Measurements from ENCODE around the gene CFAP97D2. TPM values are rescaled to one million over a fixed set of nuclear protein-coding genes. Genes with fewer than 3 reads are reported as not detected.

Gene CFAP97D2
- total RNA-seq, 3 donors from 2014 or later (not counting 1 experiment from before 2014, with no cell fraction given): 0.45 to 7.7 TPM; not detected in 1

- no peak overlapping the region for H3K4me3 ChIP-seq (ENCODE audit: low read length)
- TF ChIP-seq CTCF (IDR thresholded peaks at IDR 0.05): no peak
- 69% methylated on average over 15 of the region's 15 CpGs for WGBS (ENCODE audit: insufficient coverage)
- H3K9me3 ChIP-seq (ENCODE audit: control insufficient read depth, insufficient read depth, low read length): no peaks in the 10 kb centered on the region
- Mint-ChIP-seq H3K4me3 (no peak overlapping the region), H3K27ac (no peak overlapping the region), H3K27me3 (ENCODE audit: low read depth in 2 of 2) (no peaks in the 10 kb centered on the region), H3K36me3 (no peaks in the 10 kb centered on the region), H3K9me3 (no peaks in the 10 kb centered on the region), H3K4me1 (peaks cover 1 to 20% of the 10 kb centered on the region in 2 donors)
- peaks cover 74% of the 10 kb centered on the region for H3K4me1 ChIP-seq (ENCODE audit: control insufficient read depth, insufficient read depth, low read length)
- intact Hi-C loops (cut with micrococcal nuclease): loop anchor here (5.0 kb wide), 3 partner anchors 34 to 121 kb away; no protein-coding TSS in a partner anchor
- no peaks in the 10 kb centered on the region for H3K27me3 ChIP-seq (ENCODE audit: control insufficient read depth, insufficient read depth, low read length)
- DNase-seq: peak in 1 of 2 donors; percentile 36
- H3K36me3 ChIP-seq (ENCODE audit: control insufficient read depth, insufficient read depth, low read length): no peaks in the 10 kb centered on the region
- peak overlapping the region; percentile 68 for H3K27ac ChIP-seq (ENCODE audit: low read length)
- ATAC-seq: no peak
These were observed 37.6 kb upstream of the CFAP97D2 start for GRCh38 chr13:114141261-114141996.

- Histone ChIP-seq H3K9me3 (ENCODE audit: control insufficient read depth, insufficient read depth, low read length) (no peaks in the 10 kb centered on the region), H3K27ac (ENCODE audit: low read length) (peak overlapping the region; percentile 85), H3K36me3 (ENCODE audit: control insufficient read depth, insufficient read depth, low read length) (no peaks in the 10 kb centered on the region), H3K27me3 (ENCODE audit: control insufficient read depth, insufficient read depth, low read length) (no peaks in the 10 kb centered on the region), H3K4me1 (ENCODE audit: control insufficient read depth, insufficient read depth, low read length) (peaks cover 81% of the 10 kb centered on the region), H3K4me3 (ENCODE audit: low read length) (peak overlapping the region; percentile 8)
- Mint-ChIP-seq H3K4me1 (peaks cover 0 to 27% of the 10 kb centered on the region in 2 donors), H3K27ac (no peak overlapping the region), H3K36me3 (no peaks in the 10 kb centered on the region), H3K9me3 (no peaks in the 10 kb centered on the region), H3K4me3 (no peak overlapping the region), H3K27me3 (ENCODE audit: low read depth in 2 of 2) (no peaks in the 10 kb centered on the region)
- no peak for DNase-seq
- intact Hi-C loops (cut with micrococcal nuclease): loop anchor here (1.0 to 5.0 kb wide), 5 partner anchors 13 to 120 kb away; no protein-coding TSS in a partner anchor
- no peak for TF ChIP-seq CTCF (IDR thresholded peaks at IDR 0.05)
- ATAC-seq: no peak
- 58% methylated on average over 6 of the region's 6 CpGs for WGBS (ENCODE audit: insufficient coverage)
These were observed 36.9 kb upstream of the CFAP97D2 start for GRCh38 chr13:114142137-114142550.

- H3K9me3 ChIP-seq (ENCODE audit: control insufficient read depth, insufficient read depth, low read length): no peaks in the 10 kb centered on the region
- H3K27me3 Mint-ChIP-seq (ENCODE audit: low read depth in 2 of 2): no peaks in the 10 kb centered on the region
- H3K4me3 ChIP-seq (ENCODE audit: low read length): peak overlapping the region; percentile 8
- no peaks in the 10 kb centered on the region for H3K36me3 Mint-ChIP-seq
- peaks cover 87% of the 10 kb centered on the region for H3K4me1 ChIP-seq (ENCODE audit: control insufficient read depth, insufficient read depth, low read length)
- no peak for TF ChIP-seq CTCF (IDR thresholded peaks at IDR 0.05)
- peaks cover 3 to 30% of the 10 kb centered on the region in 2 donors for H3K4me1 Mint-ChIP-seq
- H3K27me3 ChIP-seq (ENCODE audit: control insufficient read depth, insufficient read depth, low read length): no peaks in the 10 kb centered on the region
- 10% methylated on average over 28 of the region's 28 CpGs for WGBS (ENCODE audit: insufficient coverage)
- ATAC-seq: peak; percentile 38 to 83 (median 66)
- H3K9me3 Mint-ChIP-seq: no peaks in the 10 kb centered on the region
- DNase-seq: peak; percentile 56 to 91
- H3K27ac ChIP-seq (ENCODE audit: low read length): peak overlapping the region; percentile 85
- no peak overlapping the region for H3K4me3 Mint-ChIP-seq
- intact Hi-C loops (cut with micrococcal nuclease): loop anchor here (1.0 to 5.0 kb wide), 5 partner anchors 14 to 119 kb away; no protein-coding TSS in a partner anchor
- H3K27ac Mint-ChIP-seq: no peak overlapping the region
- no peaks in the 10 kb centered on the region for H3K36me3 ChIP-seq (ENCODE audit: control insufficient read depth, insufficient read depth, low read length)
These were observed 36.2 kb upstream of the CFAP97D2 start for GRCh38 chr13:114142640-114143490.

Measured in natural killer cell (primary cell).